Measurements from ENCODE around the gene ZNF385B. TPM values are rescaled to one million over a fixed set of nuclear protein-coding genes. Genes with fewer than 3 reads are reported as not detected.

ZNF385B gene
- total RNA-seq, 1 donor from 2014 or later = 1.0 TPM

GRCh38 chr2:179768765-179769164 lies 92.6 kb downstream of the ZNF385B start:
- Histone ChIP-seq H3K4me1 (ENCODE audit: control insufficient read depth in 3 of 3, insufficient read depth in 3 of 3, low read length in 3 of 3) (peaks cover 5 to 12% (median 12%) of the 10 kb centered on the region in 3 donors), H3K9me3 (ENCODE audit: control insufficient read depth in 3 of 3, low read length in 3 of 3) (no peaks in the 10 kb centered on the region), H3K27ac (ENCODE audit: low read depth, low read length) (no peak overlapping the region), H3K4me3 (ENCODE audit: low read length in 3 of 3) (no peak overlapping the region), H3K36me3 (ENCODE audit: control insufficient read depth in 3 of 3, insufficient read depth in 3 of 3, low read length in 3 of 3) (no peaks in the 10 kb centered on the region), H3K27me3 (ENCODE audit: control insufficient read depth in 3 of 3, insufficient read depth in 3 of 3, low read length in 3 of 3) (no peaks in the 10 kb centered on the region), H3K9ac (ENCODE audit: low read depth in 1 of 3, low read length in 3 of 3) (no peak overlapping the region)

GRCh38 chr2:179765666-179766065 lies 95.7 kb downstream of the ZNF385B start:
- no peaks in the 10 kb centered on the region for H3K9me3 ChIP-seq (ENCODE audit: control insufficient read depth in 3 of 3, low read length in 3 of 3)
- H3K36me3 ChIP-seq (ENCODE audit: control insufficient read depth in 3 of 3, insufficient read depth in 3 of 3, low read length in 3 of 3) = no peaks in the 10 kb centered on the region
- H3K27me3 ChIP-seq (ENCODE audit: control insufficient read depth in 3 of 3, insufficient read depth in 3 of 3, low read length in 3 of 3) = no peaks in the 10 kb centered on the region

GRCh38 chr2:179764710-179765109 lies 96.7 kb downstream of the ZNF385B start:
- H3K4me3 ChIP-seq (ENCODE audit: low read length in 3 of 3) = no peak overlapping the region
- no peak overlapping the region for H3K27ac ChIP-seq (ENCODE audit: low read depth, low read length)
- no peak overlapping the region for H3K9ac ChIP-seq (ENCODE audit: low read depth in 1 of 3, low read length in 3 of 3)
- H3K4me1 ChIP-seq (ENCODE audit: control insufficient read depth in 3 of 3, insufficient read depth in 3 of 3, low read length in 3 of 3) = peaks cover 3 to 9% (median 6%) of the 10 kb centered on the region in 3 donors
- no peaks in the 10 kb centered on the region for H3K27me3 ChIP-seq (ENCODE audit: control insufficient read depth in 3 of 3, insufficient read depth in 3 of 3, low read length in 3 of 3)
- no peaks in the 10 kb centered on the region for H3K36me3 ChIP-seq (ENCODE audit: control insufficient read depth in 3 of 3, insufficient read depth in 3 of 3, low read length in 3 of 3)
- no peaks in the 10 kb centered on the region for H3K9me3 ChIP-seq (ENCODE audit: control insufficient read depth in 3 of 3, low read length in 3 of 3)

More at GRCh38 chr2:179765666-179766065, 95.7 kb downstream of the ZNF385B start:
- Histone ChIP-seq H3K4me3 (ENCODE audit: low read length in 3 of 3) (no peak overlapping the region), H3K4me1 (ENCODE audit: control insufficient read depth in 3 of 3, insufficient read depth in 3 of 3, low read length in 3 of 3) (peaks cover 5 to 12% (median 12%) of the 10 kb centered on the region in 3 donors), H3K27ac (ENCODE audit: low read depth, low read length) (no peak overlapping the region), H3K9ac (ENCODE audit: low read depth in 1 of 3, low read length in 3 of 3) (no peak overlapping the region)

GRCh38 chr2:179758636-179759035 lies 102.8 kb downstream of the ZNF385B start:
- Histone ChIP-seq H3K9me3 (ENCODE audit: control insufficient read depth in 3 of 3, low read length in 3 of 3) (peaks cover 0 to 4% (median 0%) of the 10 kb centered on the region in 3 donors), H3K4me1 (ENCODE audit: control insufficient read depth in 3 of 3, insufficient read depth in 3 of 3, low read length in 3 of 3) (no peaks in the 10 kb centered on the region), H3K27ac (ENCODE audit: low read depth, low read length) (no peak overlapping the region), H3K36me3 (ENCODE audit: control insufficient read depth in 3 of 3, insufficient read depth in 3 of 3, low read length in 3 of 3) (no peaks in the 10 kb centered on the region), H3K9ac (ENCODE audit: low read depth in 1 of 3, low read length in 3 of 3) (no peak overlapping the region), H3K27me3 (ENCODE audit: control insufficient read depth in 3 of 3, insufficient read depth in 3 of 3, low read length in 3 of 3) (no peaks in the 10 kb centered on the region), H3K4me3 (ENCODE audit: low read length in 3 of 3) (no peak overlapping the region)

GRCh38 chr2:179751163-179751809 lies 110.1 kb downstream of the ZNF385B start:
- Histone ChIP-seq H3K4me3 (ENCODE audit: low read length in 3 of 3) (no peak overlapping the region), H3K27me3 (ENCODE audit: control insufficient read depth in 3 of 3, insufficient read depth in 3 of 3, low read length in 3 of 3) (no peaks in the 10 kb centered on the region), H3K4me1 (ENCODE audit: control insufficient read depth in 3 of 3, insufficient read depth in 3 of 3, low read length in 3 of 3) (no peaks in the 10 kb centered on the region), H3K27ac (ENCODE audit: low read depth, low read length) (no peak overlapping the region), H3K9me3 (ENCODE audit: control insufficient read depth in 3 of 3, low read length in 3 of 3) (no peaks in the 10 kb centered on the region), H3K9ac (ENCODE audit: low read depth in 1 of 3, low read length in 3 of 3) (no peak overlapping the region), H3K36me3 (ENCODE audit: control insufficient read depth in 3 of 3, insufficient read depth in 3 of 3, low read length in 3 of 3) (no peaks in the 10 kb centered on the region)

- no peaks in the 10 kb centered on the region for H3K36me3 ChIP-seq (ENCODE audit: control insufficient read depth in 3 of 3, insufficient read depth in 3 of 3, low read length in 3 of 3)
- no peak overlapping the region for H3K4me3 ChIP-seq (ENCODE audit: low read length in 3 of 3)
- no peak overlapping the region for H3K27ac ChIP-seq (ENCODE audit: low read depth, low read length)
- H3K4me1 ChIP-seq (ENCODE audit: control insufficient read depth in 3 of 3, insufficient read depth in 3 of 3, low read length in 3 of 3) = no peaks in the 10 kb centered on the region
- no peak overlapping the region for H3K9ac ChIP-seq (ENCODE audit: low read depth in 1 of 3, low read length in 3 of 3)
- H3K9me3 ChIP-seq (ENCODE audit: control insufficient read depth in 3 of 3, low read length in 3 of 3) = no peaks in the 10 kb centered on the region
- no peaks in the 10 kb centered on the region for H3K27me3 ChIP-seq (ENCODE audit: control insufficient read depth in 3 of 3, insufficient read depth in 3 of 3, low read length in 3 of 3)
These were observed 112.2 kb downstream of the ZNF385B start for GRCh38 chr2:179749210-179749609.

GRCh38 chr2:179746981-179747380 lies 114.4 kb downstream of the ZNF385B start:
- Histone ChIP-seq H3K4me1 (ENCODE audit: control insufficient read depth in 3 of 3, insufficient read depth in 3 of 3, low read length in 3 of 3) (no peaks in the 10 kb centered on the region), H3K9ac (ENCODE audit: low read depth in 1 of 3, low read length in 3 of 3) (no peak overlapping the region), H3K9me3 (ENCODE audit: control insufficient read depth in 3 of 3, low read length in 3 of 3) (no peaks in the 10 kb centered on the region), H3K36me3 (ENCODE audit: control insufficient read depth in 3 of 3, insufficient read depth in 3 of 3, low read length in 3 of 3) (no peaks in the 10 kb centered on the region), H3K4me3 (ENCODE audit: low read length in 3 of 3) (no peak overlapping the region), H3K27me3 (ENCODE audit: control insufficient read depth in 3 of 3, insufficient read depth in 3 of 3, low read length in 3 of 3) (no peaks in the 10 kb centered on the region), H3K27ac (ENCODE audit: low read depth, low read length) (no peak overlapping the region)

GRCh38 chr2:179745635-179746256 lies 115.7 kb downstream of the ZNF385B start:
- no peak overlapping the region for H3K9ac ChIP-seq (ENCODE audit: low read depth in 1 of 3, low read length in 3 of 3)
- H3K4me1 ChIP-seq (ENCODE audit: control insufficient read depth in 3 of 3, insufficient read depth in 3 of 3, low read length in 3 of 3) = no peaks in the 10 kb centered on the region
- no peaks in the 10 kb centered on the region for H3K9me3 ChIP-seq (ENCODE audit: control insufficient read depth in 3 of 3, low read length in 3 of 3)
- no peaks in the 10 kb centered on the region for H3K36me3 ChIP-seq (ENCODE audit: control insufficient read depth in 3 of 3, insufficient read depth in 3 of 3, low read length in 3 of 3)
- no peaks in the 10 kb centered on the region for H3K27me3 ChIP-seq (ENCODE audit: control insufficient read depth in 3 of 3, insufficient read depth in 3 of 3, low read length in 3 of 3)
- no peak overlapping the region for H3K4me3 ChIP-seq (ENCODE audit: low read length in 3 of 3)
- no peak overlapping the region for H3K27ac ChIP-seq (ENCODE audit: low read depth, low read length)

- H3K4me3 ChIP-seq (ENCODE audit: low read length in 3 of 3) = no peak overlapping the region
- no peaks in the 10 kb centered on the region for H3K27me3 ChIP-seq (ENCODE audit: control insufficient read depth in 3 of 3, insufficient read depth in 3 of 3, low read length in 3 of 3)
- no peak overlapping the region for H3K27ac ChIP-seq (ENCODE audit: low read depth, low read length)
- no peaks in the 10 kb centered on the region for H3K4me1 ChIP-seq (ENCODE audit: control insufficient read depth in 3 of 3, insufficient read depth in 3 of 3, low read length in 3 of 3)
- no peak overlapping the region for H3K9ac ChIP-seq (ENCODE audit: low read depth in 1 of 3, low read length in 3 of 3)
- H3K9me3 ChIP-seq (ENCODE audit: control insufficient read depth in 3 of 3, low read length in 3 of 3) = no peaks in the 10 kb centered on the region
- H3K36me3 ChIP-seq (ENCODE audit: control insufficient read depth in 3 of 3, insufficient read depth in 3 of 3, low read length in 3 of 3) = no peaks in the 10 kb centered on the region
These were observed 117.0 kb downstream of the ZNF385B start for GRCh38 chr2:179744401-179744800.

GRCh38 chr2:179741317-179741716 lies 120.1 kb downstream of the ZNF385B start:
- Histone ChIP-seq H3K9ac (ENCODE audit: low read depth in 1 of 3, low read length in 3 of 3) (no peak overlapping the region), H3K9me3 (ENCODE audit: control insufficient read depth in 3 of 3, low read length in 3 of 3) (no peaks in the 10 kb centered on the region), H3K4me1 (ENCODE audit: control insufficient read depth in 3 of 3, insufficient read depth in 3 of 3, low read length in 3 of 3) (no peaks in the 10 kb centered on the region), H3K27ac (ENCODE audit: low read depth, low read length) (no peak overlapping the region), H3K27me3 (ENCODE audit: control insufficient read depth in 3 of 3, insufficient read depth in 3 of 3, low read length in 3 of 3) (no peaks in the 10 kb centered on the region), H3K4me3 (ENCODE audit: low read length in 3 of 3) (no peak overlapping the region), H3K36me3 (ENCODE audit: control insufficient read depth in 3 of 3, insufficient read depth in 3 of 3, low read length in 3 of 3) (no peaks in the 10 kb centered on the region)
